ENCODE measurements around the gene SCYGR8.

The SCYGR8 gene

GRCh38 chr2:227765788-227766372 lies 20.2 kb downstream of the SCYGR8 start:
- DNase-seq: no peak

DNA sequence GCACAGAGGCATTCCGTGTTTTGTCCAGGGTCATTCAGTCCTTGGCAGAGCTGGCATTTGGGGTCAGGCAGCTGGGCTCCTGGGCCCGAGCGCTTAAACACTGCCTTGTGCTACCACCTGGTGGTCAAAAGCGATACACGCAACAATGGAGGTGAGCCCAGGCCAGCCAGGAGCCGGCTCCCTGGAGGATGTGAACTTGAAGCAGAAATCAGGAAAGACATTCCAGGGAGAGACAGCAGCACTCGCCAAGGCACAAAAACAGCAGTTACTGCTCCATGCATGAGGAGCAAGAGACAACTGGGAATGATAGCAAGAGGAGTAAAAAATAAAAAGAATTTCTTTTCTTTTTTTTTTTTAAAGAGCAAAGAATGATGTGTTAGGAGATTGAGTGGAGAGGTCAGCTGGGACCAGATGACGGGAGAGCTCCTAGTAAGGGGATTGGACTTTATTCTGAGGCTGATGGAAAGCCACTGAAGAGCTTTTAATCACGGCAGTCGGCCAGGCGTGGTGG lies 20.7 kb downstream of the SCYGR8 start:
- DNase-seq: peak; percentile 70

DNA sequence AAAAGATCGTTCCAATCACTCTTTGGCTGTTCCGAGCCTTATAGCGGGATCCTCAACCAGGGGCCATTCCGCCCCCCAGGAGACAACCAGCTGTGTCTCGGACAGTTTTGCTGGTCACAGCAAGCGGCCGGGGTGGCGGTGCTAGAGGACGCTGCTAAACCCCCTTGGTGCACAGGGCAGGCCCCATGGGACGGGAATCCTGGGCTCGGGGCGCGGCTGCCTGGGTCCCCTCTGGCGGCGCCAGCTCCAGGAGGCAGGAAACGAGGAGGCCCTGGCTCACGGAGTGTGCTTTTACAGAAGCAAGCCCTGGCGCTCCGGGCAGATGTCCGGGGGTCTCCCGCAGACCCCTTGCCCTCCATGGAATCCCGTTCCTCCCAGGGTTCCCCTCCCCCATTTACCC lies 22.1 kb downstream of the SCYGR8 start:
- no peak for DNase-seq

DNA sequence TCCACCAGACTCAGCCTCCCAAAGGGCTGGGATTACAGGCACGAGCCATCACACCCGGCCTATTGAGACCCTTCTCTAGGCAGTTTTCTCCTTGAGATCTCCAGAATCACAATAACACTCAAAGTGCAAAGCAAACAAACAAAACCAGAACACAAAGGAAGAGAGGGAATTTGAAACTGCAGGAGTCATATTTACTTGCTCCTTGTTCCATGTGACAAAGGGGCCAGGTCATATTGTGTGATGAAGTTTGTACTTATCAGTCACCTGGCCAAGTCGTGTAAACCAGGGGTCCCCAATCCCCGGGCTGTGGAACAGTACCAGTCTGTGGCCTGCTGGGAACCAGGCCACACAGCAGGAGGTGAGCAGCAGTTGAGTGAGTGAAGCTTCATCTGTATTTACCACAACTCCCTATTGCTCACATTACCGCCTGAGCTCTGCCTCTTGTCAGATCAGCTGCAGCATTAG lies 26.5 kb downstream of the SCYGR8 start:
- no peak for DNase-seq

GRCh38 chr2:227772932-227773331 lies 27.2 kb downstream of the SCYGR8 start:
- DNase-seq: no peak

DNA sequence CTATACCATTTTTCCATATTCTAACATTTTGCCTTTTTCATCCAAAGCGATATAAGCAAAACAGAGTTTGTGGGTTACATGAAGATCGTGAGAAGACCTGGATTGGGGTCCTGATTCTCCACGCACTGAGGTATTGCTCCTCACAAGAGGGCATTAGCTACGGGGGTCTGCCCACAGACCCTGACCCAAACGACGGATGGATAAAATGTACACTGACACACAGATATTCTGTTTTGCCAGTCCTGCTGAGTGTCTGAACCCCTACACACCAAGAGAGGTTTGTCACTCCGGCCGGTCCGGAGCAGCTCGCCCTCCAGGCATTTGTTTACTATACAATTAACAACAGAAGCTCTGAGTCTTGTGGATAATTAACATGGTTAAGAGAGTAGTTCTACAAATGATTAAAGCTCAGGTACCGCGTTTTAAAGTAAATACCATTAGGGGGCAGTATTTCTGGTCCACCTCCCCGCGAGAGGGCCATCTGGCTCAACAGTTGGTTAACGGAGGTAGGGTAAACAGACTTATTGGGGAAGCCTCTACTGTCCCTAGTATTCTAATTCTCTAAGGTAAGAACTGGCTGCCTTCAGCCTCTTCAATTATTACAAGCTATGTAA lies 28.4 kb downstream of the SCYGR8 start:
- no peak for DNase-seq

- no peak for DNase-seq
Observed at GRCh38 chr2:227774895-227775842, 29.5 kb downstream of the SCYGR8 start.

GRCh38 chr2:227780981-227781615 lies 35.4 kb downstream of the SCYGR8 start:
- no peak for DNase-seq

GRCh38 chr2:227781841-227782240 lies 36.1 kb downstream of the SCYGR8 start:
- no peak for DNase-seq

DNA sequence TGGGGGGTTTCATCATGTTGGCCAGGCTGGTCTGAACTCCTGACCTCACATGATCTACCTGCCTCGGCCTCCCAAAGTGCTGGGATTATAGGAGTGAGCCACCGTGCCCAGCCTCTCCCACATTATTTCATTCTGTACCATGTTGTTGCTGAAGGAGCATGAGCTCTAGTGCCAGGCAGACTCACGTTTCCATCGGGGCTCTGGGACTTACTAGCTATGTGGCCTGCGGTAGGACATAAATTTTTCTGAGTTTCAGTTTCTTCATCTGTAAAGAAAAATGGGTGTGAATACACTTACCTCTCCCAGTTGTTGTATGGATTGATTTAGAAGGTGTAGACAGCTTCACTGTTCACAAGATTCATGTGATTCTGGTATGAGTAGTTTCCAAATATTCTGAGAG lies 37.1 kb downstream of the SCYGR8 start:
- DNase-seq: no peak

GRCh38 chr2:227783404-227784138 lies 37.9 kb downstream of the SCYGR8 start:
- DNase-seq: no peak

GRCh38 chr2:227785293-227785692 lies 39.6 kb downstream of the SCYGR8 start:
- DNase-seq: no peak

DNA sequence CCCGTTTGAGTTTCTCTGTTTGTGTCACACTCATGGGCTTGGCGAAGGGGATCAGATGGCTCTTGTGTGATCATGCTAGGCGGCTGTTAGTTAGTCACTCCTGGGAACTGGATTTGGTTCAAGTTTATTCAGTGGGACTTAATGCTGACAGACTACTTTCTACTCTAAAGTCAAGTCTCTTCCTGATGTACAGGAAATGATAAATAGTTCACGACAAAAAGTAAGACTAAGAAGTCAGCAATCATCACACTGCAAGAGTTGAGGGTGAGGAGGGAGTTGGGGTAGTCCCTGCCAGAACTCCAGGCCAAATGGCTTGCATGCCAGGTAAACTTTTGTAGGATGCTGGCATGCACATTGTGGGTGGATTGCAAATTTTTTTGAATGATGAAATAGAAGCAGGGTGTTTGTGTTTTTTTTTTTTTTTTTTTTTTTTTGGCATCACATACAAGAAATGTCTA lies 42.9 kb downstream of the SCYGR8 start:
- no peak for DNase-seq

- no peak for DNase-seq
Observed at GRCh38 chr2:227789803-227790202, 44.1 kb downstream of the SCYGR8 start.

DNA sequence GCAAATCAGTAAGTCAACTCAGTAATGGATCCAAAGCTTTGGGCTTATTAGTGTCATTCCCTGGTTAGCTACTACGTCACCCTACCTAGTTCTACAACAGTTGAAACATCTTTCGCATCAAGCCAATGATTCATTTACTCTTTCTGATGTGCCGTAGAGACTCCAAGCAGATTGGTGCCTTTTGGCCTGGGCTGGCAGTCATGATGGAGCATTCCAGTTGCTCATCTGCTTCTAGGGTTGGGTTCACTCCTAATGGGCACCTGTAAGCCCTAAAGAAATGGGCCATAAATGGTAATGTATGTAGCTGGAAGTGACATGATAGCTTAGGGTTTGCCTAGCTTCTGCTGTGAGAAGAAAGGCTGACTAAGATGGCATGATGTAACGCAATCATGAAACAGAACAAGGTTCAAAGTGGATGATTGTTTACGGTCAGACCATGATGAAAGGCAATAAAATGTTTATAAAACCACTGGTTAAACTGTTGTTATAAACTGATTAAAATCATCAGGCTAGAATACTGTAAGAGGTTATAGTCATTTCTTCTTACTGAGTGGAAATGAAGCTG lies 47.5 kb downstream of the SCYGR8 start:
- no peak for DNase-seq

Data from stimulated activated CD4-positive, alpha-beta T cell treated with anti-CD3 and anti-CD28 coated beads, Interleukin-4, amount 100 ng/mL, for 24 hours (primary cell).